ENCODE data around the gene NTM.

NTM gene

GRCh38 chr11:132228746-132229325 is 858.4 kb downstream of the NTM start:
- Histone ChIP-seq H3K4me3 (ENCODE audit: low read length) (no peak overlapping the region), H3K4me1 (ENCODE audit: control insufficient read depth, low read length) (no peaks in the 10 kb centered on the region), H3K27ac (ENCODE audit: low read depth, low read length) (no peak overlapping the region), H3K36me3 (ENCODE audit: control insufficient read depth, low read length) (no peaks in the 10 kb centered on the region), H4K20me1 (ENCODE audit: control insufficient read depth, insufficient read depth, low read depth, low read length) (no peaks in the 10 kb centered on the region), H3K4me2 (ENCODE audit: low read length) (no peak overlapping the region), H3K9me2 (replicated peaks; ENCODE audit: control insufficient read depth, low read length) (no peaks in the 10 kb centered on the region), H3F3A (ENCODE audit: control insufficient read depth, insufficient read depth) (no peaks in the 10 kb centered on the region), H3K27me3 (ENCODE audit: control insufficient read depth, low read length) (no peaks in the 10 kb centered on the region), H3K9me3 (ENCODE audit: control insufficient read depth, insufficient read depth, low read length) (no peaks in the 10 kb centered on the region), H3K79me2 (ENCODE audit: control insufficient read depth, low read length) (no peaks in the 10 kb centered on the region)
- TF ChIP-seq, protein P1, sequence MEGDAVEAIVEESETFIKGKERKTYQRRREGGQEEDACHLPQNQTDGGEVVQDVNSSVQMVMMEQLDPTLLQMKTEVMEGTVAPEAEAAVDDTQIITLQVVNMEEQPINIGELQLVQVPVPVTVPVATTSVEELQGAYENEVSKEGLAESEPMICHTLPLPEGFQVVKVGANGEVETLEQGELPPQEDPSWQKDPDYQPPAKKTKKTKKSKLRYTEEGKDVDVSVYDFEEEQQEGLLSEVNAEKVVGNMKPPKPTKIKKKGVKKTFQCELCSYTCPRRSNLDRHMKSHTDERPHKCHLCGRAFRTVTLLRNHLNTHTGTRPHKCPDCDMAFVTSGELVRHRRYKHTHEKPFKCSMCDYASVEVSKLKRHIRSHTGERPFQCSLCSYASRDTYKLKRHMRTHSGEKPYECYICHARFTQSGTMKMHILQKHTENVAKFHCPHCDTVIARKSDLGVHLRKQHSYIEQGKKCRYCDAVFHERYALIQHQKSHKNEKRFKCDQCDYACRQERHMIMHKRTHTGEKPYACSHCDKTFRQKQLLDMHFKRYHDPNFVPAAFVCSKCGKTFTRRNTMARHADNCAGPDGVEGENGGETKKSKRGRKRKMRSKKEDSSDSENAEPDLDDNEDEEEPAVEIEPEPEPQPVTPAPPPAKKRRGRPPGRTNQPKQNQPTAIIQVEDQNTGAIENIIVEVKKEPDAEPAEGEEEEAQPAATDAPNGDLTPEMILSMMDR (IDR thresholded peaks at IDR 0.05; ENCODE audit: low read depth, low read length, poor library complexity, severe bottlenecking) = no peak
- no peak for TF ChIP-seq EZH2phosphoT487 (IDR thresholded peaks at IDR 0.05; ENCODE audit: borderline replicate concordance, low read length)

DNA sequence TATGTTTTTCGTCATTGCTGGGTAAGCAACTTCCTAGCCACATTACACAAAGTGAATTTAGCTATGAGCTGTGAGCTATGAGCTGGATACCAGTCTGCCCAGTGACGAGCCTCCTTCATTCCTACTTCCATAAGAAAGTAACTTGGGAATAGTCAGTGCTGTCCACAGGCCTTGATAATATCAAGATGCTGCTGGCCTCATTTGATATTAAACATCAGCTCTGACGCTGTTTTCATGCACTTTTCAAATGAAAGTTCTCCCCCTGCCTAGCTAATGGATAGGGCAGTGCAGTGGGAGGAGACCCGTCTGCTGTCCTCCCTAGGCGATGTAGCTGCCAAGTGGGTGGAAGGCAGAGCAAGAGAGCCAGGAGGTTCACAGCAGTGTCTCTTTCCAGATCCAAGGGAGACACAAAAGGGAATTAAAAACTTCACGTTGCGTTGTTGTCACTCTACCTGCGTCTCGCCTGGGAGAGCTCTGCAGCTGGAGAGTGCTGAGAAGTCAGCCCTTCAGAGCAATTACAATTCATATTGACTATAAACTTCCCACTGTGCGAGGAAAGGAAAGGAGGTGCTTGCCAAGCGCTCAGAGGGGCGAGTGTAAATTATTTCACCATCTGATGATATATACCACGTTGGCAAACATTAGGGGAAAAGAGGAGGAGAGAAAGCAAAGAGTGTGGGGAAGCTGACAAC is 861.4 kb downstream of the NTM start:
- Histone ChIP-seq H3K79me2 (ENCODE audit: control insufficient read depth, low read length) (no peaks in the 10 kb centered on the region), H3K27me3 (ENCODE audit: control insufficient read depth, low read length) (no peaks in the 10 kb centered on the region), H3F3A (ENCODE audit: control insufficient read depth, insufficient read depth) (no peaks in the 10 kb centered on the region), H3K36me3 (ENCODE audit: control insufficient read depth, low read length) (no peaks in the 10 kb centered on the region), H3K4me3 (ENCODE audit: low read length) (no peak overlapping the region), H3K4me2 (ENCODE audit: low read length) (no peak overlapping the region), H3K27ac (ENCODE audit: low read depth, low read length) (no peak overlapping the region), H3K4me1 (ENCODE audit: control insufficient read depth, low read length) (no peaks in the 10 kb centered on the region), H3K9me2 (replicated peaks; ENCODE audit: control insufficient read depth, low read length) (no peaks in the 10 kb centered on the region), H4K20me1 (ENCODE audit: control insufficient read depth, insufficient read depth, low read depth, low read length) (no peaks in the 10 kb centered on the region), H3K9me3 (ENCODE audit: control insufficient read depth, insufficient read depth, low read length) (no peaks in the 10 kb centered on the region)
- no peak for TF ChIP-seq EZH2phosphoT487 (IDR thresholded peaks at IDR 0.05; ENCODE audit: borderline replicate concordance, low read length)

- Histone ChIP-seq H3K9me3 (ENCODE audit: control insufficient read depth, insufficient read depth, low read length) (no peaks in the 10 kb centered on the region), H3K27ac (ENCODE audit: low read depth, low read length) (no peak overlapping the region), H3K36me3 (ENCODE audit: control insufficient read depth, low read length) (no peaks in the 10 kb centered on the region), H3K27me3 (ENCODE audit: control insufficient read depth, low read length) (no peaks in the 10 kb centered on the region), H4K20me1 (ENCODE audit: control insufficient read depth, insufficient read depth, low read depth, low read length) (no peaks in the 10 kb centered on the region), H3K4me3 (ENCODE audit: low read length) (no peak overlapping the region), H3K79me2 (ENCODE audit: control insufficient read depth, low read length) (no peaks in the 10 kb centered on the region), H3K4me1 (ENCODE audit: control insufficient read depth, low read length) (no peaks in the 10 kb centered on the region), H3K9me2 (replicated peaks; ENCODE audit: control insufficient read depth, low read length) (no peaks in the 10 kb centered on the region), H3F3A (ENCODE audit: control insufficient read depth, insufficient read depth) (no peaks in the 10 kb centered on the region), H3K4me2 (ENCODE audit: low read length) (no peak overlapping the region)
- TF ChIP-seq, protein P1 (IDR thresholded peaks at IDR 0.05; ENCODE audit: low read depth, low read length, poor library complexity, severe bottlenecking) = no peak
- TF ChIP-seq EZH2phosphoT487 (IDR thresholded peaks at IDR 0.05; ENCODE audit: borderline replicate concordance, low read length) = no peak
Measured at GRCh38 chr11:132234878-132235277, 864.5 kb downstream of the NTM start.

- Histone ChIP-seq H3K9me3 (ENCODE audit: control insufficient read depth, insufficient read depth, low read length) (no peaks in the 10 kb centered on the region), H3K36me3 (ENCODE audit: control insufficient read depth, low read length) (no peaks in the 10 kb centered on the region), H3F3A (ENCODE audit: control insufficient read depth, insufficient read depth) (no peaks in the 10 kb centered on the region), H3K4me2 (ENCODE audit: low read length) (no peak overlapping the region), H3K79me2 (ENCODE audit: control insufficient read depth, low read length) (no peaks in the 10 kb centered on the region), H3K9me2 (replicated peaks; ENCODE audit: control insufficient read depth, low read length) (no peaks in the 10 kb centered on the region), H3K4me3 (ENCODE audit: low read length) (no peak overlapping the region), H3K27me3 (ENCODE audit: control insufficient read depth, low read length) (no peaks in the 10 kb centered on the region), H3K4me1 (ENCODE audit: control insufficient read depth, low read length) (no peaks in the 10 kb centered on the region), H4K20me1 (ENCODE audit: control insufficient read depth, insufficient read depth, low read depth, low read length) (no peaks in the 10 kb centered on the region), H3K27ac (ENCODE audit: low read depth, low read length) (no peak overlapping the region)
- TF ChIP-seq EZH2phosphoT487 (IDR thresholded peaks at IDR 0.05; ENCODE audit: borderline replicate concordance, low read length) = no peak
- TF ChIP-seq, protein P1 (IDR thresholded peaks at IDR 0.05; ENCODE audit: low read depth, low read length, poor library complexity, severe bottlenecking) = no peak
Measured at GRCh38 chr11:132237781-132238180, 867.4 kb downstream of the NTM start.
